Gastrocnemius medialis (tissue), 4 donors: ENCODE data around the gene EPB41L3.

Experiments used
- POLR2A ChIP-seq, 2 donors: fragments of 450-650 bp; IDR thresholded peaks; one replicate each; pipeline ENCODE4 v1.6.1; 2017; ENCODE audit warnings: antibody characterized with exemption in 2 of 2, mild to moderate bottlenecking in 2 of 2, moderate library complexity in 2 of 2
- TF ChIP-seq, protein P1 (sequence below), 5 experiments: fragments of 450-650 bp in 3 of 5; fragments of 200-600 bp in 2 of 5; sonication (generic) in 2 of 5; IDR thresholded peaks in 4 of 5; conservative IDR thresholded peaks in 1 of 5; 1 replicate in 4 of 5; 2 replicates in 1 of 5; pipeline ENCODE4 v1.5.1; 2016 to 2019; ENCODE audit warnings: antibody characterized with exemption in 5 of 5, mild to moderate bottlenecking in 3 of 5, moderate library complexity in 3 of 5

DNA sequence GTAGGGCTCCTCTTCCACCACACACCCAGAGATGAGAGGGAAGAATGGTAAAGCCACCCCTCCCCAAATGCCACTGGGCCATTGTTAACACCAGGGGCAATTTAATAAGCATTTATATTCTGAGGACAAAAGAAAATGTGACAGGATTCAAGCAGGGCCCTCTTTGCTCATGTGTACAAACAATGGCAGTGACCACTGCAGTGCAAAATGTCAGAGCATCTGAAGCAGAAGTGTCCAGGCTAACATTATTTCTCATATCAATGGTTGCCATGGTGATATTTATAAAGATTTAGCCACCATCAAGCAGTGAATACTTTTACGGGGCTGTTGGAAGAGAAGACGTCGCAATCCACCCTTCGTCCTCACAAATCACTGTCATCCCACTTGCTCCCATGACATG, 10.8 kb upstream of the EPB41L3 start:
- TF ChIP-seq, protein P1, sequence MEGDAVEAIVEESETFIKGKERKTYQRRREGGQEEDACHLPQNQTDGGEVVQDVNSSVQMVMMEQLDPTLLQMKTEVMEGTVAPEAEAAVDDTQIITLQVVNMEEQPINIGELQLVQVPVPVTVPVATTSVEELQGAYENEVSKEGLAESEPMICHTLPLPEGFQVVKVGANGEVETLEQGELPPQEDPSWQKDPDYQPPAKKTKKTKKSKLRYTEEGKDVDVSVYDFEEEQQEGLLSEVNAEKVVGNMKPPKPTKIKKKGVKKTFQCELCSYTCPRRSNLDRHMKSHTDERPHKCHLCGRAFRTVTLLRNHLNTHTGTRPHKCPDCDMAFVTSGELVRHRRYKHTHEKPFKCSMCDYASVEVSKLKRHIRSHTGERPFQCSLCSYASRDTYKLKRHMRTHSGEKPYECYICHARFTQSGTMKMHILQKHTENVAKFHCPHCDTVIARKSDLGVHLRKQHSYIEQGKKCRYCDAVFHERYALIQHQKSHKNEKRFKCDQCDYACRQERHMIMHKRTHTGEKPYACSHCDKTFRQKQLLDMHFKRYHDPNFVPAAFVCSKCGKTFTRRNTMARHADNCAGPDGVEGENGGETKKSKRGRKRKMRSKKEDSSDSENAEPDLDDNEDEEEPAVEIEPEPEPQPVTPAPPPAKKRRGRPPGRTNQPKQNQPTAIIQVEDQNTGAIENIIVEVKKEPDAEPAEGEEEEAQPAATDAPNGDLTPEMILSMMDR (IDR thresholded peaks at IDR 0.05 in 4 of 5, conservative IDR thresholded peaks at IDR 0.05 in 1 of 5) = no peak
- no peak for TF ChIP-seq POLR2A (IDR thresholded peaks at IDR 0.05)
